ENCODE results near the gene STON2.

GRCh38 chr14:81220580-81220829, 179.6 kb downstream of the STON2 start:
- TF ChIP-seq POLR2A (IDR thresholded peaks at IDR 0.05), result no peak
- TF ChIP-seq, protein P1, sequence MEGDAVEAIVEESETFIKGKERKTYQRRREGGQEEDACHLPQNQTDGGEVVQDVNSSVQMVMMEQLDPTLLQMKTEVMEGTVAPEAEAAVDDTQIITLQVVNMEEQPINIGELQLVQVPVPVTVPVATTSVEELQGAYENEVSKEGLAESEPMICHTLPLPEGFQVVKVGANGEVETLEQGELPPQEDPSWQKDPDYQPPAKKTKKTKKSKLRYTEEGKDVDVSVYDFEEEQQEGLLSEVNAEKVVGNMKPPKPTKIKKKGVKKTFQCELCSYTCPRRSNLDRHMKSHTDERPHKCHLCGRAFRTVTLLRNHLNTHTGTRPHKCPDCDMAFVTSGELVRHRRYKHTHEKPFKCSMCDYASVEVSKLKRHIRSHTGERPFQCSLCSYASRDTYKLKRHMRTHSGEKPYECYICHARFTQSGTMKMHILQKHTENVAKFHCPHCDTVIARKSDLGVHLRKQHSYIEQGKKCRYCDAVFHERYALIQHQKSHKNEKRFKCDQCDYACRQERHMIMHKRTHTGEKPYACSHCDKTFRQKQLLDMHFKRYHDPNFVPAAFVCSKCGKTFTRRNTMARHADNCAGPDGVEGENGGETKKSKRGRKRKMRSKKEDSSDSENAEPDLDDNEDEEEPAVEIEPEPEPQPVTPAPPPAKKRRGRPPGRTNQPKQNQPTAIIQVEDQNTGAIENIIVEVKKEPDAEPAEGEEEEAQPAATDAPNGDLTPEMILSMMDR (IDR thresholded peaks at IDR 0.05), result no peak
- TF ChIP-seq POLR2AphosphoS5 (IDR thresholded peaks at IDR 0.05), result no peak

Measured in prostate gland (tissue), 2 donors.